LNCAP (cell line): ENCODE data around the gene PDK2.
A peak's percentile ranks its signal among the peaks of the same experiment; 100 is the strongest.

Experiments
- TF ChIP-seq, protein P1 (sequence below): fragments of 450-650 bp; IDR thresholded peaks from 2 replicates; pipeline ENCODE4 v1.5.1; 2017; ENCODE audit warnings: mild to moderate bottlenecking

Gene PDK2

DNA sequence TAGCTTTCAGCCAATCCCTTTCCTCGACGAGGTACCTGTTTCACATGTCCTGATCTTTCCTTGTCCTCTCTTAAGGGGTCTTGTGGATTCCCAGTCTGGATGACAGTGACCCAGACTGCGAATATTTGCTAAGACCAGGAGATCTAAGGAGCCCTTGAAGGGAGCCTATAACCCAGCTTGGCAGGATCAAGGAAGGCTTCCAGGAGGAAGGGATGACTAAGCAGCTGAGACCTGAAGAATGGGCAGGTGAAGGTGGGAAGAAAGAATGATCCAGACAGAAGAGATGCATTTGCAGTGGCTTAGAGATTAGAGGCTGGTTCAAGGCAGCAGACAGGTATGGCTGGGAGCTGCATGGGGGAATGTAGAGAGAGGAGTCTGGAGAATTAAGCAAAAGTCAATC lies 1.9 kb upstream of the PDK2 start:
- TF ChIP-seq, protein P1, sequence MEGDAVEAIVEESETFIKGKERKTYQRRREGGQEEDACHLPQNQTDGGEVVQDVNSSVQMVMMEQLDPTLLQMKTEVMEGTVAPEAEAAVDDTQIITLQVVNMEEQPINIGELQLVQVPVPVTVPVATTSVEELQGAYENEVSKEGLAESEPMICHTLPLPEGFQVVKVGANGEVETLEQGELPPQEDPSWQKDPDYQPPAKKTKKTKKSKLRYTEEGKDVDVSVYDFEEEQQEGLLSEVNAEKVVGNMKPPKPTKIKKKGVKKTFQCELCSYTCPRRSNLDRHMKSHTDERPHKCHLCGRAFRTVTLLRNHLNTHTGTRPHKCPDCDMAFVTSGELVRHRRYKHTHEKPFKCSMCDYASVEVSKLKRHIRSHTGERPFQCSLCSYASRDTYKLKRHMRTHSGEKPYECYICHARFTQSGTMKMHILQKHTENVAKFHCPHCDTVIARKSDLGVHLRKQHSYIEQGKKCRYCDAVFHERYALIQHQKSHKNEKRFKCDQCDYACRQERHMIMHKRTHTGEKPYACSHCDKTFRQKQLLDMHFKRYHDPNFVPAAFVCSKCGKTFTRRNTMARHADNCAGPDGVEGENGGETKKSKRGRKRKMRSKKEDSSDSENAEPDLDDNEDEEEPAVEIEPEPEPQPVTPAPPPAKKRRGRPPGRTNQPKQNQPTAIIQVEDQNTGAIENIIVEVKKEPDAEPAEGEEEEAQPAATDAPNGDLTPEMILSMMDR = no peak

- TF ChIP-seq, protein P1 = no peak
These were observed 1.3 kb upstream of the PDK2 start for GRCh38 chr17:50093807-50094206.

GRCh38 chr17:50094243-50094752 lies 853 bp upstream of the PDK2 start:
- TF ChIP-seq, protein P1 = peak; percentile 91

DNA sequence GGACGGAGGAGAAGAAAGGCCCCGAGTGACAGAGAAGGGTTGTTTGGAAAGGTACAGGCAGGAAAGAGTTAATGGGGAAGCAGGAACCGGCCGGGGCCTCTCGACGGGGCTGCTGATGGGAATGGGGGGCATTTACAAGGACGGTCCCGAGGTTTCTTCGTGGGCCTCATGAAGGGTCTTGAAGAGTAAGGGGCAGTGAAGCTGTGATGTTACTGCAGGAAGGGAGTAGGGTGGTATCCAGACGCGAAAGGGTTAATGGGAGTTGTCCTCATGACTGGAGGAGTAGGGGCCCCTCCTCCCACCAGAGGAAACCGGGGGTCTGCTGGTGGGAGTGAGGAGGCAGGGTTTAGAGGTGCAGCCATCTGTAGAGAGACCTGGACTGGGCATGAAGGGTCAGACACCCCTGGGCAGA lies 481 bp downstream of the PDK2 start:
- TF ChIP-seq, protein P1 = no peak

- TF ChIP-seq, protein P1 = no peak
These were observed 941 bp downstream of the PDK2 start for GRCh38 chr17:50096092-50096491.

DNA sequence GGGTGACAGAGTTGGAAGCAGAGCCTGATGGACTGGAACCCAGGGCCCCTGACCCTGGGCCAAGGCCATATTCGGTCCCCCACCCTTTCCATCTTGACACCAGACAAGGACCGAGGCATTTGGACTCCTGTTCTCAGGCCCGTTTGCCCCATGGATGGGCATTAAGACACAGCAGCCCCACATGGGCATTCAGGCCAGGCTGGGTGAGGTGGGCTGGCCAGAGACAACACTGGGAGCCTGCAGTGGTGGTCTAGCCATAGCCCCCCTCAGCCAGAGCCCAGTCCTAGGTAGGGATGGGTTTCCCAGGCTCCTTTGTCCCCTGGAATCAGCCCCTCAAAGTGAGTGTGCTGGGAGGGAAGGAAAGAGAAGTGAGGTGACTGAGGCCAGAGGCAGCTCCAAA lies 1.6 kb downstream of the PDK2 start:
- TF ChIP-seq, protein P1 = no peak

- TF ChIP-seq, protein P1 = no peak
These were observed 2.3 kb downstream of the PDK2 start for GRCh38 chr17:50097455-50097854.

DNA sequence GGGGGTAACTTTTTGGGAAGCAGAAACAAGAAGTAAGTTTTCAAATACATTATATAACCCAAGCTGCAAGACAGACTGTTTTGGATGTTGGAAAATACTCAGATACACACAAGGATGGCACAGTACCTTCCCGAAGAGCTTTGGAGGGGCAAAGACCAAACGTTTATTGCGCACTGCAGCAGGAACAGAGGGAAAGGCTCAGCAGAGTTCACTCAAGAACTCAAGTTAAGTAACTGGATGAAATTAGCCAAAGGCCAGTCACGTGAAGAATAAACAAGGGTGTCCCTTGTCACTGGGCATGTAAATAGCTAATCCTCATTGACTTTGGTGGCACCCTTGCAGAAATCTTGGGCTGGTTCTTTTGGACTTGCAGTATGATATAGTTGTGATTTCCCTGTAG lies 2.8 kb downstream of the PDK2 start:
- TF ChIP-seq, protein P1 = no peak
